SU-DHL-6 (cell line): ENCODE results near the gene FANCI.

ENCODE experiments used
- H2AFZ ChIP-seq: fragments of 200-600 bp; sonication (generic); 2 replicates; pipeline ENCODE4 v1.6.1; 2014; ENCODE audit warnings: low read depth, mild to moderate bottlenecking, moderate library complexity, mixed read lengths, antibody characterized with exemption, low read length; ENCODE audit not compliant: severe bottlenecking
- H3F3A ChIP-seq: fragments of 200-600 bp; shearing (Covaris generic); 2 replicates; pipeline ENCODE4 v1.6.0; 2016; ENCODE audit warnings: antibody characterized with exemption, mild to moderate bottlenecking; ENCODE audit not compliant: insufficient read depth
- H3K27ac ChIP-seq: fragments of 200-600 bp; sonication (generic); 2 replicates; pipeline ENCODE4 v1.5.1; 2016; ENCODE audit warnings: low read depth, mild to moderate bottlenecking, low read length, moderate library complexity, mixed read lengths
- H3K27me3 ChIP-seq: fragments of 200-600 bp; sonication (generic), shearing (Covaris generic); 2 replicates; pipeline ENCODE4 v1.6.0; 2014; ENCODE audit warnings: mild to moderate bottlenecking, low read length
- H3K36me3 ChIP-seq: fragments of 200-600 bp; sonication (generic); 2 replicates; pipeline ENCODE4 v1.6.1; 2014; ENCODE audit warnings: mild to moderate bottlenecking, low read length, mixed read lengths
- H3K4me2 ChIP-seq: fragments of 300-600, 200-600 bp; shearing (Covaris generic), sonication (generic); 2 replicates; pipeline ENCODE4 v1.6.0; 2014; ENCODE audit warnings: low read length, low read depth, mild to moderate bottlenecking; ENCODE audit not compliant: poor library complexity, severe bottlenecking
- H3K4me3 ChIP-seq: fragments of 200-600 bp; sonication (generic); 2 replicates; pipeline ENCODE4 v1.5.1; 2014; ENCODE audit warnings: antibody characterized with exemption, low read length, mild to moderate bottlenecking, mixed read lengths; ENCODE audit not compliant: insufficient read depth, poor library complexity, severe bottlenecking
- H3K79me2 ChIP-seq: fragments of 200-600 bp; sonication (generic); 2 replicates; pipeline ENCODE4 v1.6.1; 2014; ENCODE audit warnings: mild to moderate bottlenecking, low read length, moderate library complexity; ENCODE audit not compliant: insufficient read depth
- H3K9ac ChIP-seq: fragments of 200-600 bp; sonication (generic); 2 replicates; pipeline ENCODE4 v1.7.0; 2014; ENCODE audit warnings: mild to moderate bottlenecking, low read length
- H3K9me2 ChIP-seq: fragments of 200-600 bp; sonication (generic); replicated peaks from 2 replicates; pipeline ENCODE4 v1.6.1; 2014; ENCODE audit warnings: low read length; ENCODE audit not compliant: insufficient read depth
- H3K9me3 ChIP-seq: fragments of 200-600 bp; sonication (generic); 2 replicates; pipeline ENCODE4 v1.6.1; 2014; ENCODE audit warnings: low read length, mixed read lengths; ENCODE audit not compliant: insufficient read depth
- H4K20me1 ChIP-seq: fragments of 200-600 bp; sonication (generic); 2 replicates; pipeline ENCODE4 v1.6.1; 2014; ENCODE audit warnings: low read depth, mild to moderate bottlenecking, antibody characterized with exemption, low read length, moderate library complexity, mixed read lengths
- CTCF ChIP-seq: fragments of 200-600 bp; sonication (generic); IDR thresholded peaks from one replicate; pipeline ENCODE4 v1.5.1; 2017; ENCODE audit warnings: antibody characterized with exemption, mild to moderate bottlenecking, low read length, moderate library complexity; ENCODE audit not compliant: insufficient read depth, poor library complexity, severe bottlenecking
- EZH2phosphoT487 ChIP-seq: fragments of 200-600 bp; sonication (generic), shearing (Covaris generic); conservative IDR thresholded peaks from 2 replicates; pipeline ENCODE4 v1.6.1; 2018; ENCODE audit warnings: mild to moderate bottlenecking, antibody characterized with exemption, low read length, moderate library complexity, mixed read lengths

The FANCI gene

GRCh38 chr15:89340573-89340972, 96.8 kb downstream of the FANCI start:
- H3K79me2 ChIP-seq: no peaks in the 10 kb centered on the region
- no peak overlapping the region for H3K4me3 ChIP-seq
- H3K36me3 ChIP-seq: no peaks in the 10 kb centered on the region
- H3K9me3 ChIP-seq: no peaks in the 10 kb centered on the region
- no peaks in the 10 kb centered on the region for H3K9me2 ChIP-seq
- TF ChIP-seq EZH2phosphoT487 (no peak), CTCF (no peak)
- H3K4me2 ChIP-seq: no peak overlapping the region
- H4K20me1 ChIP-seq: no peaks in the 10 kb centered on the region
- no peak overlapping the region for H3K27ac ChIP-seq
- H2AFZ ChIP-seq: no peak overlapping the region
- no peak overlapping the region for H3K9ac ChIP-seq
- peaks cover 9% of the 10 kb centered on the region for H3F3A ChIP-seq
- H3K27me3 ChIP-seq: no peaks in the 10 kb centered on the region

GRCh38 chr15:89341316-89342005, 97.7 kb downstream of the FANCI start:
- no peaks in the 10 kb centered on the region for H3K79me2 ChIP-seq

GRCh38 chr15:89342840-89343239, 99.1 kb downstream of the FANCI start:
- H3K27me3 ChIP-seq: no peaks in the 10 kb centered on the region
- no peak overlapping the region for H2AFZ ChIP-seq
- no peak overlapping the region for H3K9ac ChIP-seq
- no peaks in the 10 kb centered on the region for H3K9me2 ChIP-seq
- H4K20me1 ChIP-seq: no peaks in the 10 kb centered on the region
- no peaks in the 10 kb centered on the region for H3F3A ChIP-seq
- no peaks in the 10 kb centered on the region for H3K36me3 ChIP-seq
- H3K4me2 ChIP-seq: no peak overlapping the region
- H3K79me2 ChIP-seq: no peaks in the 10 kb centered on the region
- H3K9me3 ChIP-seq: no peaks in the 10 kb centered on the region
- H3K27ac ChIP-seq: no peak overlapping the region
- TF ChIP-seq CTCF: no peak
- no peak for TF ChIP-seq EZH2phosphoT487
- no peak overlapping the region for H3K4me3 ChIP-seq

More at GRCh38 chr15:89341316-89342005, 97.7 kb downstream of the FANCI start:
- H3F3A ChIP-seq: no peaks in the 10 kb centered on the region
- H3K27me3 ChIP-seq: no peaks in the 10 kb centered on the region
- no peak overlapping the region for H3K27ac ChIP-seq
- TF ChIP-seq CTCF (no peak), EZH2phosphoT487 (no peak)
- no peaks in the 10 kb centered on the region for H4K20me1 ChIP-seq
- no peaks in the 10 kb centered on the region for H3K9me2 ChIP-seq
- no peaks in the 10 kb centered on the region for H3K36me3 ChIP-seq
- H3K4me3 ChIP-seq: no peak overlapping the region
- H3K4me2 ChIP-seq: no peak overlapping the region
- no peak overlapping the region for H2AFZ ChIP-seq
- no peaks in the 10 kb centered on the region for H3K9me3 ChIP-seq
- no peak overlapping the region for H3K9ac ChIP-seq
